NCI-H2081 treated with DMSO at 0.1 percent for 48 hours (cell line): ENCODE measurements around the gene LRRTM4.
A peak's percentile ranks its signal among the peaks of the same experiment; 100 is the strongest.
"Not testable (repeated sequence)": the region's sequence is repeated elsewhere in the genome, so short reads cannot be mapped to it uniquely, and the experiment has no call there.

Experiments
- DNase-seq: peaks from one replicate; lab custom pipeline; 2025; lab: John Stamatoyannopoulos, UW

Gene LRRTM4

DNA sequence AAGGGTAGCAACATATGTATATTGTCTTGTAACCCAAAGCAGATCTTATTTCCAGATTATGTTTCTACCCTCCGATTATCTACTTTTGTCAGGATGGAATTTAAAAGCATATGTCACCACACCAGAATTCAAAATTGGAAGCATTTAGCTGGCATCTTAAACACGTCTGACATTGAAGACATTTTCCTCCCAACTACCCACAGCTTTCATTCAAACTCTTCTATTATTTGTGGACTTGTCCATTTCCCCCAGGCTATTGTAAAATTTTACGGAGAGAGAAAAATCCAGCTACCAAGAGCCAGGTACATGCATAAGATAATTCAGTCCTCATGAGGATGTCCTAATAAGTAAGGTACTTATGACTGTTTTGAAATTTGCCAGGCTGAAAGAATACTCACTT, 659.3 kb downstream of the LRRTM4 start:
- no peak for DNase-seq

GRCh38 chr2:76861708-76862107, 660.5 kb downstream of the LRRTM4 start:
- DNase-seq, result no peak

- peak; percentile 95 for DNase-seq
Observed at GRCh38 chr2:76851000-76851399, 671.2 kb downstream of the LRRTM4 start.

DNA sequence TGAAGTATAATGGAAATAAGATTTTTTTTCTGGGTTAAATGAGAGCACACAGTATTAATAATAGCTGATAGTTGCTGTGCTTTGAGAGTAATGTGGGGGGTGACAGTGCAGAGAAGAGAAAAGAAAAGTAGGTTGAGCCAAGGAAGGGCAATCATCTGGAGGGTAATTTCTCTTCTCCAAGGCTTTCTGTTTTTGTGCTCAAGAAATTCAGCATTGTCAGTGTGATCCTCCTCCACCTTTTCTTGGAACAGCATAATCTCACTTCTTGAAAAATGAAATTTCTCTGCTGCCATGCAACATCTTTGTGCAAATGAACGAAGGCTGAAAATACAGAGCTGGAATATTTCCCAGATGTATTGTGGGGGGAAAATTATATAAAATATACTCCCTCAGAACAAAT, 673.1 kb downstream of the LRRTM4 start:
- no peak for DNase-seq

- no peak for DNase-seq
Observed at GRCh38 chr2:76839826-76840225, 682.4 kb downstream of the LRRTM4 start.

- DNase-seq, result no peak
Observed at GRCh38 chr2:76829374-76830234, 692.6 kb downstream of the LRRTM4 start.

GRCh38 chr2:76826691-76827090, 695.5 kb downstream of the LRRTM4 start:
- DNase-seq, result no peak

DNA sequence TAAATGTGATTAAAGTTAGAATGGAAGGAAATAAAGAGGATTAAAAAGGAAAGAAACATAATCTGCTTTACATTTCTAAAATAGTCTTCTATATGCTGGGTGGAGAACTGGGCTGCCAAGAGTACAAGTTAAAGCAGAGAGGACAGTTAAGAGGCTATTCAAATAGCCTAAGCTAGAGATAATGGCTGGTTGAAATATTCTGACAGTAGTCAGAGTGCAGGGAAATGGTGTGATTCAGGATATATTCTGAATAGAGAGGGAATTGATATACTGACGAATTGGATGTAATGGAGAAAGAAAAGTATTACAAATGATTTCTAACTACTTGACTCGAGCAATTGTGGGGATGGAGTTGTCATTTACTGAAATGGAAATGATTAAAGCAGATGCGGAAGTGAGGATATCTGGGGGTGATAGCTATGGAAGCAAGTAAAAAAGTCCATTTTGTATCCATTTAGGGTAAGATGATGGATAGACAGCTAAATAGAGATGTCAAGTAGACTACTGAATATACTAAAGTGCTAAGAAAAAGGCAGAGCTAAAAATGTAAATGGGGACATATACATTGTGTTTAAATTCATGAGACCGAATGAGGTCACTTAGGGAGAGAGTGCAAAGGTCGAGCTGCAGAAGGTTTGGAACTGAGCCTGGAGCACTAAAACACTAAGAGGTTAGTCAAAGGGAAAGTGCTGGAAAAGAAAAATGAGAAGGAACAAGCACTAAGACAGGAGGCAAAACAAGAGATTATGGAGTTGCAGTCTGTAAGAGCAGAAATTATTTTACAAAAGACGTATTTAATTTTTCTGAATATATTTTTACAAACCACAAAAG, 696.8 kb downstream of the LRRTM4 start:
- no peak for DNase-seq

- DNase-seq, result no peak
Observed at GRCh38 chr2:76821731-76822130, 700.4 kb downstream of the LRRTM4 start.

GRCh38 chr2:76813084-76813483, 709.1 kb downstream of the LRRTM4 start:
- DNase-seq, result no peak

DNA sequence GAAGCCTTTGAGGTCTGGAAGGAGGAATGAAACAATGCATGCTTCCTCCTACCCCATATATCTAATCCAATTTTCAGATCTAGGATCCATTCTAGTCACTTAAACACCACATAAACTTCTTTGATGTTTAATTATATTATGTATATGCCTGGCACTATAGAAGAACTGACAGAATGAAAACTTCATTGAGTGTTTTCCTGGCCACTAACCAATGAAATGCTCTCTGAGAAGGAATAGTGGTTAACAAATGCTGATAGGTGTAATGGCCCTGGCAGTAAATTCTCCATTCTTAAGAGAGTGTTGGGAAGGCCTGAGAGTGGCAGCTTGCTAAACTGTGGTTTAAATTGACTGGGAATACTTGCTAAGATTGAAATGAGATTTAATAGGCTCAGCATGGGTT, 710.0 kb downstream of the LRRTM4 start:
- DNase-seq, result no peak

- no peak for DNase-seq
Observed at GRCh38 chr2:76809136-76809535, 713.0 kb downstream of the LRRTM4 start.

GRCh38 chr2:76808732-76809131, 713.4 kb downstream of the LRRTM4 start:
- no peak for DNase-seq

GRCh38 chr2:76793647-76794334, 728.4 kb downstream of the LRRTM4 start:
- no peak for DNase-seq

DNA sequence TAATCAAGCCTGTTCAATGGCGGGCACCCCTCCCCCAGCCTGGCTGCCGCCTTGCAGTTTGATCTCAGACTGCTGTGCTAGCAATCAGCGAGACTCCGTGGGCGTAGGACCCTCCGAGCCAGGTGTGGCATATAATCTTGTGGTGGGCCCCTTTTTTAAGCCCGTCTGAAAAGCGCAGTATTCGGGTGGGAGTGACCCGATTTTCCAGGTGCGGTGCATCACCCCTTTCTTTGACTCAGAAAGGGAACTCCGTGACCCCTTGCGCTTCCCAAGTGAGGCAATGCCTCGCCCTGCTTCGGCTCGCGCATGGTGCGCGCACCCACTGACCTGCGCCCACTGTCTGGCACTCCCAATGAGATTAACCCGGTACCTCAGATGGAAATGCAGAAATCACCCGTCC, 740.9 kb downstream of the LRRTM4 start:
- DNase-seq, result not testable (repeated sequence)

DNA sequence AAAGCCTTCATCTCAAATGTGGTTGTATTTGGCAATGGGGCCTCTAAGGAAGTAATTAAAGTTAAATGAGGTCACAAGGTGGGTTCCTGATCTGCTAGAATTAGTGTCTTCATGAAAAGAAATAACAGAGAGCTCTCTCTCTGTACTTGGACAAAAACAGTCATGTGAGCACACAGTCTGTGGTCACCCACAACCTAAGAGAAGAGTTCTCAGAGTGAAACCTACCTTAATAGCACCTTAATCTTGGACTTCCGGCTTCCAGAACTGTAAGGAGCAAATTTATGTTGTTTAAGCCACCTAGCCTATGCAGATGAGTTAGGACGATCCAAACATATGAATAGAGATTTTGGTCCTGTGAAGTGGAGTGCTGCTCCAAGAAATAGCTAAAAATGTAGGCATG, 758.9 kb downstream of the LRRTM4 start:
- no peak for DNase-seq

DNA sequence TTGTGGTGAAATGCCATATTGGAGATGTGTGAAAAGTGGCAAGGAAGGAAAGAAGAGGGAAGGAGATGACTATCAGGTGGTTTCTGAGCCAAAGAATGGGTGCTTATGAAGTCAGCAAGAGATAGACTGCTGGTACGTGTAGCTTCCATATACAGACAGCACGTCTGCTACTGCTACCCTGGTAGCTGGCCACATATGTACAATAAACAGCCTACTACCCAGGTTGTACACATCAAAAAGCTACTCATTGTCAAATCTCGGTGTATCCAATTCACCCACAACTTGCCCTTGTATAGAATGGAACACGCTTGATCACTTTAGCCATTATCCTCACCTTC, 761.8 kb downstream of the LRRTM4 start:
- no peak for DNase-seq

DNA sequence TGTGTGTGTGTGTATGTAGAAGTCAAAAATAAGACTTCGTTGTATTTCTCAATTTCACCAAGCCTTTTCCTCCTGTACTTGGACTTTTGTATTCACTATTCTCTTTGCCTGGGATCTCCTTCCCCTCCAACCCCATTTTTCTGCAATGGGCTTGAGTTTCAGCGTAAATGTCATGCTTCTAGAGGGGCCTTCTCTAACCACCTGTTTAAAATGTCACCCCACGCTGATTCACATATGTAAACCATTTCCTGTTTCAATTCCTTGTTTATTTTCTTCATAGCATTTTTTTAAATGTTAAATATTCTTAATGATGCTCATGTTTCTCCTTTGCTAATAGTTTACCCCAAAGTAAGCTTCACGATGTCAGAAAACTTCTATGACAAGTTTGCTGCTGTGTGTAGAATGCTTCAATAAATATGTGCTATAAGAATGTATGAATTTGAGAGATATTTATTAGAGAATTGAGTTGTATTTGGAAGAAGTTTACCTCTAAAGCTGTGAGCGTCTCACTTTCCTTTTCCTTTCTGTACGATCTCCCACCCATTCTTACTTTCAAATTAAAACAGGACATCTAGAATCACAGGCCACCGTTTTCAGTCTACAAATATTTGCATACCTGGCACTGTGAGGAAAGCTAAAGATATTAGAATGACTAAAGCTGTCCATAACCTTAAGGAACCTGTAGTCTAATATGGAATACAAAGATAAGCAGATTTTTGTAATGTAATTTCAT, 762.4 kb downstream of the LRRTM4 start:
- no peak for DNase-seq

DNA sequence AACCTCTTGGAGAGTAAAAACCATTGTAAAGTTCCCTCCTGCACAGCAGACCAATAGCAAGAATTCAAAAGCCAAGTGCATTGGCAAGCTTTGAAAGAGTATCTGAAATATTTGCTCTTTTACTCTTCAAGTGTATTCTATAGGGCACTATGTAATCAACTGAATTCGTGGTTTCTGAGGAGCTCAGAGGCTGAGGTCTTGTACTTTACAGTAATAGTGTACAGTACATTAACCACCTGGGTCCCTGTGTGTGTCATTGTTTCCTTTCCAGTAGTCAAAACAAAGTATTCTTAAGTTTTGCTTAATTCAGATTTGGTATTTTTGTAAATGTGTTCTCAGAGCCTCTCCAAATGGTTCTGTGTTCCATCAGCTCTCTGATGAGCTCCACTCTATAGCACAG, 769.7 kb downstream of the LRRTM4 start:
- no peak for DNase-seq

DNA sequence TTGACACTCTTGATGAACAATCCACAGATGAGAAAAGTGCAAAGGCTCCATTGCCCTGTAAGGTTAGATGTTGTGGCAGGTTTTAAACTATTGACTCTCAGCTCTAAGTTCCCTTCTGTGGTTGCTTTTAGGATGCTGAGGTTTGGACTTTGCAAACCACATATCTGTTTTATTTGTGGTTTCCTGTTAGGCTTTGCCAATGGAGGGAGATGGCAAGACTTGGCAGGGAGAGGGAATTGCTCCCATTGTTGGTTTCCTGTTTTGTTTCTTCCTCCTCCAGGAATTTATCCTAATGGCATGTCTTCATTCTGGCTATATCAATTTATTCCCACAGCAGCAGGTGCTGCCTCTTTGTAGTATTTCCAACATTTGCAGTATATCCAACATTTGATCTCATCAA, 772.3 kb downstream of the LRRTM4 start:
- no peak for DNase-seq

DNA sequence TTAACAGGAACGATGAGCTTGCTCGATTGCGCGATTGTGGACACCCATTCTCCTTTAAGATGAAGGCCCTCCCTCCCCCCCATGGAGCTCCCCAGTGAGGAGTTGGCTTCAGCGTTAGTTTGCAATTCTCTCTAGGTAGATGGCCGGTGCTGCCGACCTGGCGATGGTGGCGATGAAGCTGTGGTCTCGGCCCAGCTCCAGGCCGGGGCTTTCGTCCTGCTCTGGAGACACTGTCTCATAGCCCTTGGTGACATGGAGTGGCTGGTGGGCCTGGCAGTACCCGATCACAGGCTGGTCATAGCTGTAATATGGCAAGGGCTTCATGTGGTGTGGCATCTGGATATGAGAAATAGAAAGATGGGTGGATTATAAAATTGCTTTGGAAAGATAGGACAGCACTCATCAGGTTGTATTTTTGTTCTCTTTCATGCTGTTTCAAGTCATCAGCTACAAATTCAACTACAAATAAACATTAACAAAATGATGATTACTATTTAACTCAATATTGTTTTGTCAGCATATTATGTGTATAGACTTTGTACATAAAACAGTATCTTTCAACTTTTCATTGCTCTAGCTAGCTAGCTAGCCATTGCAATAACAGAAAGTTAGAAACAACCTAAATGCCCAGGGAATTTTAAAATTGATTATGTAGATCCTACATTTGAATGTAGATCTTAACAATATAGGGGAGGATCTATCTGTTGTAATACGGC, 773.4 kb downstream of the LRRTM4 start:
- DNase-seq, result no peak
